Measurements from ENCODE around the gene ABHD16A. TPM values are rescaled to one million over a fixed set of nuclear protein-coding genes. Genes with fewer than 3 reads are reported as not detected.

ABHD16A gene
- total RNA-seq, 2 experiments from 2014 or later, result 20.9 to 25.1 TPM

- POLR2A ChIA-PET, result interaction anchor here (0.5 to 0.7 kb wide), 2 partner anchors 38 to 70 kb away, joined by 3 to 5 read pairs; partner anchors contain the start of gene CLIC1
- H3K27me3 Mint-ChIP-seq, result no peaks in the 10 kb centered on the region
- peaks cover 60% of the 10 kb centered on the region for H3K4me1 Mint-ChIP-seq
- no peaks in the 10 kb centered on the region for H3K9me3 Mint-ChIP-seq (ENCODE audit: low read depth)
- DNase-seq (no peak), ATAC-seq (no peak)
- H3K4me3 Mint-ChIP-seq, result peak overlapping the region; percentile 99
- peaks cover 81% of the 10 kb centered on the region for H3K36me3 Mint-ChIP-seq (ENCODE audit: low read depth)
- H3K27ac Mint-ChIP-seq, result peak overlapping the region; percentile 99
- intact Hi-C loops (cut with DNase I, micrococcal nuclease), result loop anchor here (5.0 to 10.0 kb wide), 5 partner anchors 156 to 1538 kb away; partner anchors contain the start of genes GTF2H4 (in 1 of the 2), HSD17B8 (in 1 of the 2), MRPS18B (in 1 of the 2) and PPP1R10 (in 1 of the 2)
- CTCF ChIA-PET, result interaction anchor here (0.6 to 1.2 kb wide), 5 partner anchors 12 to 236 kb away, joined by 3 to 5 read pairs (median 3); partner anchors contain the start of gene ZBTB12
These were observed 36.7 kb downstream of the ABHD16A start for GRCh38 chr6:31666337-31666965.

GRCh38 chr6:31665501-31666336 is 37.4 kb downstream of the ABHD16A start, which contains the start of gene CSNK2B:
Gene CSNK2B (plus strand): TSS chr6:31666080. CDS start chr6:31666832, 752 bp downstream.
- DNase-seq (peak; percentile 99), ATAC-seq (peak; percentile 89)
- Mint-ChIP-seq H3K36me3 (ENCODE audit: low read depth) (peaks cover 83% of the 10 kb centered on the region), H3K9me3 (ENCODE audit: low read depth) (no peaks in the 10 kb centered on the region), H3K4me1 (peaks cover 66% of the 10 kb centered on the region), H3K27ac (peak within 1 kb of the TSS; percentile 99), H3K27me3 (no peaks in the 10 kb centered on the region), H3K4me3 (peak within 1 kb of the TSS; percentile 99)
- CTCF ChIA-PET, result interaction anchor here (1.0 to 2.6 kb wide), 3 partner anchors 11 to 197 kb away, joined by 3 to 39 read pairs (median 6); partner anchors contain the start of genes APOM, BAG6 and NEU1
- intact Hi-C loops (cut with DNase I, micrococcal nuclease), result loop anchor here (1.0 to 10.0 kb wide), 22 partner anchors 13 to 1539 kb away; partner anchors contain the start of genes ABHD16A (in 2 of the 2), BAG6 (in 2 of the 2), PRRC2A (in 2 of the 2) and DDX39B (in 1 of the 2)
- POLR2A ChIA-PET, result interaction anchor here (0.5 to 3.5 kb wide), 13 partner anchors 13 to 1306 kb away, joined by 3 to 72 read pairs (median 4); partner anchors contain the start of genes ABHD16A, APOM, BAG6 and CLIC1

DNA sequence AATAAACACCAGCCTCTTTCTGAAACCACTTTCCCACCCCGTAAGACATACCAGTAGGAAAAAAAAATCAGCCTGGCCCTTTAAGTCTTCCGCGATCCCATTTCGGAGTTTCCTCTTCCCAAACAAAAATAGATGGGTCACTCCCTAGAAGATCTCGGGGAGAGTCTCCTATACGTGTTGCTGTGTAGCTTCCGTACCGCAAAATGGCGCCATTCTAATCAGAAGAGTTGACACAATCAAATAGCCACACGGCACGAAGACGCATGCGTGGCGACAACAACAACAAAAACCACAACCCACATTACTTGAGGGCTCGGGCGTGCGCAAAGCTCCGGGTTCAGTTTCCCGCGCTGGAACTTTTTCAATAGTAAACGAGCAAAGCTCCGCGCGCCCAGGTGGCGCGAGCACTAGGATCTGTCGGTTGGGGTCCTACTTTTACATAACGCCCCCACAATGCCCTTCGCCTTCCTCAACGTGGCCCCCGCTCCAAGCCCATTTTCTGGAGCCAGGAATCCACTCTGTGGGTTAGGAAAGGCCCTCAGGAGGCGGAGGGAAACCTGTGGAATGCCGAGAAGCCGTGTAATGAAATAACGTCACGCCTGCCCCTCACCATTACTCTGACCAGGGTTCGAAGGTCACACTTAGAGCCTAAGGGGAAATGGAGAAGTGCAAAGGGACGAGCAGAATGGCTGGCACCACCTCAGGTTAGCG is 38.2 kb downstream of the ABHD16A start, which contains the start of gene GPANK1:
Gene GPANK1 (minus strand): TSS at position 208 of the 711 bp plus-strand sequence. CDS start 519 bp downstream, outside the sequence.
- Mint-ChIP-seq H3K4me1 (peaks cover 68% of the 10 kb centered on the region), H3K4me3 (peak within 1 kb of the TSS; percentile 99), H3K9me3 (ENCODE audit: low read depth) (no peaks in the 10 kb centered on the region), H3K36me3 (ENCODE audit: low read depth) (peaks cover 77% of the 10 kb centered on the region), H3K27ac (peak within 1 kb of the TSS; percentile 99), H3K27me3 (no peaks in the 10 kb centered on the region)
- ChIA-PET POLR2A (interaction anchor here (0.5 to 3.5 kb wide), 23 partner anchors 12 to 1307 kb away, joined by 3 to 72 read pairs (median 4); partner anchors contain the start of genes ABHD16A, APOM, ATP6V1G2 and BAG6), CTCF (interaction anchor here (0.7 to 2.6 kb wide), 4 partner anchors 11 to 198 kb away, joined by 3 to 39 read pairs (median 5); partner anchors contain the start of genes APOM, BAG6, HSPA1B and NEU1)
- ATAC-seq (peak; percentile 32), DNase-seq (peak; percentile 94)
- intact Hi-C loops (cut with DNase I, micrococcal nuclease), result loop anchor here (1.0 to 10.0 kb wide), 23 partner anchors 13 to 1540 kb away; partner anchors contain the start of genes ABHD16A (in 2 of the 2), BAG6 (in 2 of the 2), PRRC2A (in 2 of the 2) and DDX39B (in 1 of the 2)

DNA sequence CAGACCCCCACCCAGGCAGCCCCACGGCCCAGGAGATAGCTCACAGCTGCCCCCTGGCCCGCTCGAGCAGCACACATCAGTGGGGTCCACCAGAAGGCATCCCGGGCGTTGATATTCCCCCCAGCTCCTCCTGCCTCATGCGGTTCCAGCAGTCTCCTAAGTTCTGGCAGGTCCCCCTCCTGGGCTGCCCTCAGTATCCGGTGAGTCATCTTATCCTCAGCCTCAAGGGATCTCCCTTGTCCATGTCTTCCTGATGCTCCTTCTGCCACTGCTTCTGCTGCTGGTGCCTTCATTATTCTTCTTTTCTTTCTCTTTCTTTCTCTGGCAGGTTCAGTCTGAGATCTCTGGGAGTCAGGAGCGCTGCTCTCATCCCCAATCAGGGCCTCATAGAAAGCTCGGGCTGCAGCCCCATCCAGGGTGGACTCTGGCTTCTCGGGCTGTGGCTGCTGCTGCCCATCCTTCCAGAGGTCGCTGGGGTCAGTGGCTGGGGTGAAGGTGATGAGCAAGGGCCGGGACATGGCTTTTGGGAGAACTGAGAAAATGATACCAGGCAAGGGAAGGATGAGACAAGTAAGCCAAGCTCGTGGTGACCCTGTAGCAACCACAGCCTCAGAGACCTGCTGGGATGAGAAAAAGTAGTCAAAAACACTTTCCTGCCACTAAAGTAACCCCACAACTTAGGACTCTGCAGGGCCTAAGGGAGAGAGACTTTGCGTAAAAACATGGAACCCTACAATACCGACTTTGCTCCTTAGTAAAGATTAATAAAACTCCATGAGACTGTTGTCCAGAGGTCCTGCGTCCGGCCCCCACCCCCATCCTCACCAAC is 38.9 kb downstream of the ABHD16A start:
- Mint-ChIP-seq H3K36me3 (ENCODE audit: low read depth) (peaks cover 74% of the 10 kb centered on the region), H3K9me3 (ENCODE audit: low read depth) (no peaks in the 10 kb centered on the region), H3K27me3 (no peaks in the 10 kb centered on the region), H3K27ac (peak overlapping the region; percentile 99), H3K4me3 (peak overlapping the region; percentile 99), H3K4me1 (peaks cover 76% of the 10 kb centered on the region)
- ATAC-seq, result no peak
- ChIA-PET CTCF (interaction anchor here (0.7 to 2.6 kb wide), 4 partner anchors 10 to 163 kb away, joined by 3 to 39 read pairs (median 4); partner anchors contain the start of genes APOM, BAG6 and HSPA1B), POLR2A (interaction anchor here (0.6 to 3.5 kb wide), 25 partner anchors 11 to 1049 kb away, joined by 3 to 72 read pairs (median 4); partner anchors contain the start of genes ABHD16A, APOM, ATP6V1G2 and BAG6)
- intact Hi-C loops (cut with DNase I, micrococcal nuclease), result loop anchor here (2.0 to 10.0 kb wide), 5 partner anchors 39 to 1541 kb away; partner anchors contain the start of genes ABHD16A (in 1 of the 2), HSD17B8 (in 1 of the 2), MICA (in 1 of the 2) and MRPS18B (in 1 of the 2)
- DNase-seq, result peak; percentile 30

DNA sequence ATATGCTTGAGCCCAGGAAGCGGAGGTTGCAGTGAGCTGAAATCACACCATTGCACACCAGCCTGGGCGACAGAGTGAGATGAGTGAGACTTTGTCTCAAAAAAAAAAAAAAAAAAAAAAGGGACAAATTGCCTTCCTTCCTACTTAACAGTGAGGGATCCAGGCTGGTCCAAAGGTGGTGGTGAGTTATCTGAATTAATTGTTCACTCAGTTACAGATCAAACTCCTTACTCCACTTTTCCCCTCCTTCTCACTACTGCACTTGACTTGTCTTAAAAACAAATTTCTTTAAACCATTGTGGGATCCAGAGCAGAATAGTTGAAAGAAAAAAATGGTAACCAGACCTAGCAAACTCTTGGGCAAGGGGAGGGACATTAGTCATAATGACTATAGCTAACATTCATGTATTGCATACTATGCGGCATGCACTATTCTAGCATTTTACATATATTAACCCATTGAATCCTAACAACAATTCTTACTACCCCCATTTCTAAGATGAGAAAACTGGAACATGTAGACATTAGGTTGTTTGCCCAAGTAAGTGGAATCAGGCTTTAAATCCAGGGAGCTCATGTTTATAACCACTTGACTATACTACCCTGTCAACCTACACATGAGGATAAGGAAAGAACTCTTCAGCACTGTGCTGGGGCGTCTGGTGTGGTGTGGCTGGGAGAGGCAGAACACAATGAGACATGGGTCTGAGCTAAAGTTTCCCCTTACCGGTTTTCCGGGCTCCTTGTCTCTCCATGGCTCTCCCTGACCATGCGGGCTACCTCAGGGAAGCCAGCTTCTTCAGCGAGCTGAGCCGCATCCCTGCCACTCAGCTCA is 39.8 kb downstream of the ABHD16A start:
- POLR2A ChIA-PET, result interaction anchor here (0.8 to 3.5 kb wide), 13 partner anchors 10 to 532 kb away, joined by 3 to 72 read pairs (median 4); partner anchors contain the start of genes ABHD16A, APOM, ATP6V1G2 and BAG6
- CTCF ChIA-PET, result interaction anchor here (1.5 to 2.6 kb wide), 2 partner anchors 10 to 65 kb away, joined by 5 to 39 read pairs; partner anchors contain the start of genes APOM and BAG6
- peak overlapping the region; percentile 99 for H3K27ac Mint-ChIP-seq
- DNase-seq (no peak), ATAC-seq (no peak)
- H3K4me1 Mint-ChIP-seq, result peaks cover 76% of the 10 kb centered on the region
- H3K36me3 Mint-ChIP-seq (ENCODE audit: low read depth), result peaks cover 67% of the 10 kb centered on the region
- no peaks in the 10 kb centered on the region for H3K27me3 Mint-ChIP-seq
- no peaks in the 10 kb centered on the region for H3K9me3 Mint-ChIP-seq (ENCODE audit: low read depth)
- intact Hi-C loops (cut with DNase I, micrococcal nuclease), result loop anchor here (5.0 to 10.0 kb wide), 3 partner anchors 261 to 1541 kb away; partner anchors contain the start of genes HSD17B8 (in 1 of the 2), MICA (in 1 of the 2), MRPS18B (in 1 of the 2) and PPP1R10 (in 1 of the 2)
- peak overlapping the region; percentile 99 for H3K4me3 Mint-ChIP-seq

DNA sequence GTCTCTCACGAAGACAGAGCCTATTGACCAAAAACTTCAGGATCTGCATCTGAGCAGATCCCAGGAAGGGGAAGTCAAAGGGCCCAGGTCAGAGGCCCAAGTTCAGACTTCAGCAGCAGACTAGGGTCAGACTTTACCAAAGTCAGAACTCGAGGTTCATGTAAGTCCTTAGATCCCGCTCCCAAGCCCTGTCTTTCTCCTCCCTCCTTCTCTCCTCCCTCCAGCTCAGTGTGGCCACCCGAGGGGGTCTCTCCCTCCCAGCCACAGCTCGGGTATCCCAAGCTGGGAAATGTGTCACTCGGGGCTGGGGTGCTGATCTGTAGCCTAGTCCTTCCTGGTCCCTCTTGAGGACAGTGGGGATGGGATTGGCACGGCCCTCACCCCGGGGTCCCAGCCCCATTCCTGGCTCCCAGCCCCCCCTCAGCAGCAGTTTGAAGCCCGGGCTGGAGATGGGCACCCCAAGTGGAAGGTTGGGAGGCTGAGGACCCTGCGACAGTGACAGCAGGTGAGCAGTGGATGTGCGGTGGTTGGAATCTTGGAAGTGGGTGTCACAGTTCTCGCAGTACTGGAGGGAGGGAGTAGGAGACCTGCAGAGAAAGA is 40.9 kb downstream of the ABHD16A start:
- peaks cover 75% of the 10 kb centered on the region for H3K4me1 Mint-ChIP-seq
- no peaks in the 10 kb centered on the region for H3K27me3 Mint-ChIP-seq
- H3K9me3 Mint-ChIP-seq (ENCODE audit: low read depth), result no peaks in the 10 kb centered on the region
- H3K27ac Mint-ChIP-seq, result peak overlapping the region; percentile 53
- H3K36me3 Mint-ChIP-seq (ENCODE audit: low read depth), result peaks cover 59% of the 10 kb centered on the region
- DNase-seq, result no peak
- intact Hi-C loops (cut with DNase I, micrococcal nuclease), result loop anchor here (5.0 to 10.0 kb wide), 3 partner anchors 260 to 1543 kb away; partner anchors contain the start of genes HSD17B8 (in 1 of the 2), MICA (in 1 of the 2), MRPS18B (in 1 of the 2) and PPP1R10 (in 1 of the 2)
- ChIA-PET CTCF (interaction anchor here (0.6 to 2.6 kb wide), 5 partner anchors 12 to 1395 kb away, joined by 3 to 16 read pairs (median 3); partner anchors contain the start of gene BAG6), POLR2A (interaction anchor here (0.6 to 2.3 kb wide), 4 partner anchors 10 to 517 kb away, joined by 3 to 12 read pairs (median 3); partner anchors contain the start of gene BAG6)
- ATAC-seq, result no peak
- H3K4me3 Mint-ChIP-seq, result peak overlapping the region; percentile 31

DNA sequence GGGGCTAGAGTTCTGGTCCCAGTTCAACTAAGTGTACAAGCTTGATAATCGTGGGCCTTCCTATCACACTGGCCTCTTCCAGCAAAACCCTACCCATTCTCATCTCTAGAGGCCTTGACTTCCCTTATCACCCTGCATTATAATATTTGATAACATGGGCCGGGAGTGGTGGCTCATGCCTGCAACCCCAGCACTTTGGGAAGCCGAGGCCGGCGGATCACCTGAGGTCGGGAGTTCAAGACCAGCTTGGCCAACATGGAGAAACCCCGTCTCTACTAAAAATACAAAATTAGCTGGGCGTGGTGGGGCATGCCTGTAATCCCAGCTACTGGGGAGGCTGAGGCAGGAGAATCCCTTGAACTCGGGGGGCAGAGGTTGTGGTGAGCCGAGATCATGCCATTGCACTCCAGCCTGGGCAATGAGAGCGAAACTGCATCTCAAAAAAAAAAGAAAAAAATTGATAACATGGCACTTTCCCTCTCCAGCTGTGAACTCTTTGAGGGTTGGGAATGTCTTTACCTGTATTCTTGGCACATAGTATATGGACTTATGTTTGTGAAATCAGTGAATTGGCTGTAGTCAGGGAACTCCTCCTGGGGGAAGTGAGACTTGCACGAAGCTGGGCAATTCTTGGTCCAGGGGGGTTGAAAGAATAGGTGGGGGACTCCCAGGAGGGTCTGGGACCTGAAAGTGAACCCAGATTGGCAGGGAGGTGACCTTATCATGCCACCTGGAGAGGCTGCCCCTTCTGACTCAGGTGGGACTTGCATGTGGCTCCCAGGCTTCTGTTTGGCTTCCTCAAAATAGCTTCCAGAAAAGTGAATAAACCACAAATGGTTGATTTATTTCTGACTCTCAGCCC is 41.6 kb downstream of the ABHD16A start:
- POLR2A ChIA-PET, result interaction anchor here (0.6 to 2.3 kb wide), 4 partner anchors 9 to 517 kb away, joined by 3 to 12 read pairs (median 3); partner anchors contain the start of genes BAG6 and DDX39B
- H3K36me3 Mint-ChIP-seq (ENCODE audit: low read depth), result peaks cover 52% of the 10 kb centered on the region
- intact Hi-C loops (cut with DNase I, micrococcal nuclease), result loop anchor here (2.0 to 10.0 kb wide), 4 partner anchors 41 to 1543 kb away; partner anchors contain the start of genes HSD17B8 (in 1 of the 2), MICA (in 1 of the 2), MRPS18B (in 1 of the 2) and PPP1R10 (in 1 of the 2)

More for the DNA sequence above, 41.6 kb downstream of the ABHD16A start:
- no peaks in the 10 kb centered on the region for H3K27me3 Mint-ChIP-seq
- ATAC-seq (no peak), DNase-seq (no peak)
- H3K9me3 Mint-ChIP-seq (ENCODE audit: low read depth), result no peaks in the 10 kb centered on the region
- peaks cover 70% of the 10 kb centered on the region for H3K4me1 Mint-ChIP-seq
- H3K27ac Mint-ChIP-seq, result peak overlapping the region; percentile 83
- CTCF ChIA-PET, result interaction anchor here (0.6 to 2.6 kb wide), 11 partner anchors 11 to 1395 kb away, joined by 3 to 16 read pairs (median 4); partner anchors contain the start of genes ATP6V1G2, BAG6 and MICB
- peak overlapping the region; percentile 88 for H3K4me3 Mint-ChIP-seq

All from activated CD4-positive, alpha-beta T cell treated with anti-CD3 and anti-CD28 coated beads for 36 hours (primary cell).